AG09309 (cell line): ENCODE data around the gene IPO11.
"Not testable (repeated sequence)": the region's sequence is repeated elsewhere in the genome, so short reads cannot be mapped to it uniquely, and the experiment has no call there.

Source experiments
- DNase-seq: peaks from one replicate; pipeline ENCODE4 v3.0.0-alpha.2; 2010; ENCODE audit warnings: low read depth
- H3K4me3 ChIP-seq: 2 replicates; pipeline ENCODE4 v1.5.1; 2011; ENCODE audit warnings: mild to moderate bottlenecking, low read depth, low read length, moderate library complexity; ENCODE audit not compliant: control insufficient read depth
- TF ChIP-seq, protein P1 (sequence below): IDR thresholded peaks from 2 replicates; pipeline ENCODE4 v1.5.1; 2011; ENCODE audit warnings: mild to moderate bottlenecking, low read depth, low read length, inconsistent platforms; ENCODE audit not compliant: insufficient read depth, control insufficient read depth; ENCODE audit errors: missing control alignments

Gene IPO11

DNA sequence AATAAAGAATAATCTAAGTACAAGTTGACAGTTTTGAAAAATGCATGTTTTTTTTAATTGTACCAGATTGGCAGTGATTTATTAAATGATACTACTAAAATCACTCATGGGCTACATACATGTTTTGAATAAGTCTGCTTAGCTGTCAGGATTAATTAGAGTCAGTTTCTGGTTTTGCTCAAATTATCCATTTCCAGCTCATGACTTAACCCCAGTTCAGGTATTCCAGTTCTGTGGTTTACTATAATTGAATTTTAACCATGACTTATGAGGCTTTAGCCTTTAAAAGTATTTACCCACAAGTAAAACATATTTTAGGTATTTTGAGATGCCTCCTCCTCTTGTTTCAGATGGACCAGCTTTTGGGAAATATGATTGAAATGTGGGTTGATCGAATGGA, 148.2 kb downstream of the IPO11 start:
- no peak for DNase-seq
- H3K4me3 ChIP-seq = no peak overlapping the region
- TF ChIP-seq, protein P1, sequence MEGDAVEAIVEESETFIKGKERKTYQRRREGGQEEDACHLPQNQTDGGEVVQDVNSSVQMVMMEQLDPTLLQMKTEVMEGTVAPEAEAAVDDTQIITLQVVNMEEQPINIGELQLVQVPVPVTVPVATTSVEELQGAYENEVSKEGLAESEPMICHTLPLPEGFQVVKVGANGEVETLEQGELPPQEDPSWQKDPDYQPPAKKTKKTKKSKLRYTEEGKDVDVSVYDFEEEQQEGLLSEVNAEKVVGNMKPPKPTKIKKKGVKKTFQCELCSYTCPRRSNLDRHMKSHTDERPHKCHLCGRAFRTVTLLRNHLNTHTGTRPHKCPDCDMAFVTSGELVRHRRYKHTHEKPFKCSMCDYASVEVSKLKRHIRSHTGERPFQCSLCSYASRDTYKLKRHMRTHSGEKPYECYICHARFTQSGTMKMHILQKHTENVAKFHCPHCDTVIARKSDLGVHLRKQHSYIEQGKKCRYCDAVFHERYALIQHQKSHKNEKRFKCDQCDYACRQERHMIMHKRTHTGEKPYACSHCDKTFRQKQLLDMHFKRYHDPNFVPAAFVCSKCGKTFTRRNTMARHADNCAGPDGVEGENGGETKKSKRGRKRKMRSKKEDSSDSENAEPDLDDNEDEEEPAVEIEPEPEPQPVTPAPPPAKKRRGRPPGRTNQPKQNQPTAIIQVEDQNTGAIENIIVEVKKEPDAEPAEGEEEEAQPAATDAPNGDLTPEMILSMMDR = no peak

DNA sequence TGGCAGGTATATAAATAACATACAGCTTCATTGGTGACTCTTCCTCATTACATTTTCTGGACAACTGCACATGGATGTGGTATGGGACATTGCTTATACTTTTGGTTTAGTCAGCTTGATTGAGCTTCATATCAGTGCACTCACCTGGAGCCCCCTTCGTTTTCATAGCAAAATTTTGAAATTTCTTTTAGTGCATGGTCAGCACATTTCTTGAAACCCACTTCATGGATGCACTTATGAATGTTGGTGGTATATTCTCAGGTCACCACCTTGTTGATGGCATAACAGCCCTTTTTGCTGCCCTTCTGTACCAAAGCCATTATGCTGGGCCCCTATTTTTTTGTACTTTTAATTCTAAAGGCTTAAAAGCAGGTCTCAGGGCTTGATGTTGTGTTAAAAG, 149.3 kb downstream of the IPO11 start:
- no peak overlapping the region for H3K4me3 ChIP-seq
- no peak for DNase-seq
- TF ChIP-seq, protein P1 = no peak

DNA sequence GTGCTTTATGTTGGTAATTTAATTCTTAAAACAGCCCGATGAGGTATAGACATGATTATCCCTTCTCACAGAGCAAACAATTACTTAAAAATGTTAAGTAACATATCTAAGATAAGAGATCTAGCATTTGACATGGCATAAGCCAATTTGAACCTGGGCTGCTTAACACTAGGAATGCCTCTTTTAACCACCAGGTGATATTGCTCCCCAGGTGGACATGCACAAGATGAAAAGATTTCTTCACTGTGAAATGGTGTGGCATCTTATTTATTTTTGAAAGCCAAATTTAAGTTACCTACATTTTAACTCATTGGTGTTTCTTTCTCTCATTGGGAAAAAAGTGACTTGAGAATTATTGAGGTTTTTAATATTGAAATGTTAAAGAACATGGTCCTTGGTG, 150.3 kb downstream of the IPO11 start:
- H3K4me3 ChIP-seq = no peak overlapping the region
- TF ChIP-seq, protein P1 = no peak
- DNase-seq = no peak

GRCh38 chr5:62564101-62564500, 151.5 kb downstream of the IPO11 start:
- DNase-seq = no peak
- no peak overlapping the region for H3K4me3 ChIP-seq
- TF ChIP-seq, protein P1 = no peak

- not testable (repeated sequence) for DNase-seq, H3K4me3 ChIP-seq
Measured at GRCh38 chr5:62565740-62566139, 153.2 kb downstream of the IPO11 start.

- no peak overlapping the region for H3K4me3 ChIP-seq
- DNase-seq = no peak
- TF ChIP-seq, protein P1 = no peak
Measured at GRCh38 chr5:62568143-62568542, 155.6 kb downstream of the IPO11 start.

GRCh38 chr5:62568800-62569432, 156.4 kb downstream of the IPO11 start:
- DNase-seq = no peak
- no peak overlapping the region for H3K4me3 ChIP-seq
- TF ChIP-seq, protein P1 = no peak
